G401.6 (cell line): ENCODE results near the gene CHID1.

Experiments used
- FAIRE-seq: peaks from 2 replicates; lab custom pipeline; 2012; peaks lifted over from hg19 to GRCh38; lab: Jason Lieb, UNC

Gene CHID1

DNA sequence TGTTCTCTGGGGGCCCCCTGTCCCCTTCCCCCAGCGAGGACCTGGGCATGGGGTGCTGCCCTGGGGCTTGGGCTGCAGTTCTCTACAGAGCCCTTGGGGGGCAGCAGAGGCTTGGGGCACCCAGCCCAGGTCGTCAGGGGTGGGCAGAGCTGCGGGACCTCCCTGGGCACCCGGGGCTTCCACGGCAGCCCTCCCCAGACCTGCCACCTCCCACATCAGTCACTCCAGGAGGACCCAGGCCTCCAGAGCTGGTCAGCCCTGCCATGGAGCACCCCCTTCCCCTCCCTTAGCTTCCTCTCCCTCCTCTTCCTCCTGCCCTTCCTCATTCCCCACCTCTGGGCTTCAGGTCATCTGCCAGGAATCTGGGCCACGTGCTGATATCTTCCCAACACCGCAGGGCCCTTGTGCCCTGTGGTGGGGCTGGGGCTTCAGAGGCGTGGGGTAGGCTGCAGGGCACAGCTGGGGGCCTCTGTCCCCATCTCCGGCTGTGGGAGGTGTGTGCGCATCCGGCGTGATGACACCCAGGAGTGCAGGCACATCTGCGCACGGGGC lies 62.2 kb downstream of the CHID1 start:
- no peak for FAIRE-seq

GRCh38 chr11:847876-848275 lies 62.7 kb downstream of the CHID1 start:
- FAIRE-seq: no peak

GRCh38 chr11:846496-847098 lies 64.0 kb downstream of the CHID1 start:
- FAIRE-seq: no peak

GRCh38 chr11:845872-846495 lies 64.6 kb downstream of the CHID1 start:
- no peak for FAIRE-seq

DNA sequence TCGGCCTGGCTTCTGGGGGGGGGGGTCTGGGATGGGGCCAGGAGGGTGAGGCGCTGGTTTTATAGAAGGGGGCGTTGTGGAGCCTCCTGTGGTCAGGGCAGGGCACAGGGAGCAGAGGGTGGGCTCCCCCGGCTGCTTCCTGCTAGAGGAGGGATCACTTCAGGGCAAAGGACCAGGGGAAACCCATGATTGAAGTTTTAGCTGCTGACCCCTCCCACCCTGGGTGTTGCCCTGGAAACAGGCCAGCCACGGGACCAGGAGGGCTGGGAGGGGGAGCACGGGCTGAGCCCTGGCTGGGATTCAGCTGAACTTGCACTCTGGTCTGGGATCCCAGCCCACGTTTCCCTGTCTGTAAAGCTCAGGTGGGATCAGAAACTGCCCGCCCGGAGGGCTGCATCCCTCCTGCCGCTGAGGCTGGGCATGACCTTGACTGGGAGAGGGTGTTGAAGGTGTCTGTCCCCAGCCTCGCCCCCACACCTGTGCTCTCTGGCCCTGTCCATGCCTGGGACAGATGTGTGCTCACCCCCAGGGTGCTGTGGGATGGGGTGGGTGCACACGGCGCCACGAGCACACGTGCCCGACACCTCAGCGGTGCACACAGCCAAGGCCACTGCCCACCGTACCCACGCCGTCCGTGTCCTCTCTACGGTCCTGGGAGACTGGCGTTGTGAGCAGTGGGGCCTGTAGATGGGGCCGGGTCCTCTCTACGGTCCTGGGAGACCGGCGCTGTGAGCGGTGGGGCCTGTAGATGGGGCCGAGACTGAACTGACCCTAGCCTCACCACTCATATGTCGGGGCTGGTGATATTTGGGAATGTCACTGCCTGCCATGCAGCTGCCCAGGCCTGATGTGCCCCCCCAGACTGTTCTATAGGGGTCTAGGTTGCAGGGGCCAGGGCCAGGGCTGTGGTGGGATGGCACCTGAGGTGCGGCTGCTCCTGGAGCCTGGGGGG lies 65.6 kb downstream of the CHID1 start:
- FAIRE-seq: peak; percentile 98

- FAIRE-seq: peak; percentile 93
Observed at GRCh38 chr11:843818-844692, 66.6 kb downstream of the CHID1 start.

DNA sequence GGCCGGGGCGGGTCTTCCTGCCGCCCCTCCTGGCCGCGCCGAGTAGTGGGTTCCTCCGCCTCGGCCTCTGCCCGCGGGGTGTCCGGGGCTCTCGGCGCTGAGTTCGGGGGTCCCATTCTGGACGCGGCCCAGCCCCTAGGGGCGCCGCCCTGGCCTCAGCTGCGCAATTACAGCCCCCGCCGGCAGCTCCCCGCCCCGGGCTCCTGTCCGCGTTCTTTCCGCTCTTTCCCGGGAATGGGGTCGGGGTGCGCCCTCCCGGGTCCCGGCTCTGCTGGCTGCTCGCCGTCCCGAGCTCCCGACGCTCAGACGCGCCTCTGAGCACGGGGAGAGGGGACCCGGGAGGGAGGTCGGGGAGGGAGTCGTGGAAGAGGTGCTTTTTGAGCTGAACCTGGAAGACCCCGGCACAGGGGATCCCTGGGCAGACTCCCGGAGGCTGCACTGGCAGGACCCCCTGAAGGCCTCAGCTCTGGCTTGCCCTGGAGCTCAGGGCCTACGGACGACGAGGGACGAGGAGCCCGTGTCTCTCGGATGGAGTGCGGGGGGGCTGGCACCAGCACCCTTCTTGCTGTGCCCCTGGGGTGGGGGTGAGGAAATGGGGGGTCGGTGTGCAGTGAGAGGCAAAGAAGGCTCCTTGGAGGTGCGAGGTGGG lies 67.4 kb downstream of the CHID1 start:
- FAIRE-seq: no peak

DNA sequence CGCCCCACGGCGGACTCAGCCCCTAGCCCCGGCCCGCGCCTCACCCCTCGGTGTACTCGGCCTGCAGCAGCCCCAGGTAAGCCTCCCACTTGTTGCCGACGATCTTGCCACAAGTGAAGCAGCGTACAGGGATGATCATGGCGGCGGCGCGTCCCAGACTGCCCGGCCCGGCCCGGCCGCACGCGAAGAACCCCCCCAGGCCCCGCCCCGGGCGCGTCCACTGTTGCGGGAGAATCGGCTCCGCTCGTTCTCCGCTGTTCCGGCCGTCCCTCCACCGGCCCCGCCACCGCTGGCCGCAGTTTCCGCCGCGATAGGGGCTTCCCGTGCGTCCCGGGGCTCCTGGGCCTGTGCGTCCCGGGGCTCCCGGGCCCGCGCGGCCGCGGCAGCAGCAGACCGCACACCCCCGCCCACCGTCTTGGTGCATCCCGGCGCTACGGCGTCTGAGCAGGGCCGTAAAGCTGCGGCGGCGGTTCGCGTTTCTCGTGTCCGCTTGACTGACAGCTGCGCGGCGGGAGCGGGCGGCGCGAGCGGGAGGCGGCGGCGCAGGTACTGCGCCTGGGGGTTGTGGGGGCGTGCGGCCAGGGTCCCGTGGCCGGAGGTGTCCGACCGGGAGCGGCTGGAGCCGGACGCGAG lies 68.1 kb downstream of the CHID1 start, which contains the start of the genes POLR2L and TSPAN4:
TSS of gene POLR2L (minus strand) at position 160 of the 633 bp plus-strand sequence. CDS start at position 139, 21 bp downstream.
TSS of gene TSPAN4 (plus strand) at position 483 of the 633 bp plus-strand sequence. CDS start 7,453 bp downstream, outside the sequence.
- no peak for FAIRE-seq

- FAIRE-seq: no peak
Observed at GRCh38 chr11:841981-842369, 68.6 kb downstream of the CHID1 start.

DNA sequence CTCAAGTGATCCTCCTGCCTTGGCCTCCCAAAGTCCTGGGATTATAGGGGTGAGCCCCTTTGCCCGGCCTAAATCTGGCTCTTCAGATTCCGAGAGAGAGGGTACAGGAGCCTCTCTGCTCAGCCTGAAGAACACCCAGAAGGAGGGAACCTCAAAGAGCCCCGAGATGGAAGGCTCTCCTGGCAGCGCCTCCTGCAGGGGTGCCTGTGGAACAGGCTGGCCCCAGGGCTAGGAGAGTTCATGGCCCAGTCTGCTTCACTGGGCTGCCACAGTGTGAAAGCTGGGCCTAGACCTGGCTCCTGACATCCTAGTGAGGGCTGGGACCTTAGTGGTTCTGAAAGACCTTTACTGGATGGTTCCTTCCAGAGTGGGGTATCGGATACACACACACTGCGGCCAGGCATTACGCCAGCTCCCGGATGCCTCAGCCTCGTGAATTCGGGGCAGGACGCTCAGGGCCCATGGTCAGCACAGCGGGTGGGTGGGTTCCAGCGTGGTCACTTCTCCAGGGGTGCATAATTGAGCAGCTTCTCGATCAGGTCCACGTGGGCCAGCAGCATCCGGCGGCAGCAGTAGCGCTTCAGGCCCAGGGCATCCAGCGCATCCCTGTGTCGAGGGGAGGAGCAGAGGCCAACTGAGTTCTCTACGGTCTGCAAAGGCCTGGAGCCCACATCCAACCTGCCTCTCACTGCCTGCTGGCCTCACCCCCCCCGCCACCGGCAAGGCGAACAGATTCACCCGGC lies 70.6 kb downstream of the CHID1 start:
- no peak for FAIRE-seq

DNA sequence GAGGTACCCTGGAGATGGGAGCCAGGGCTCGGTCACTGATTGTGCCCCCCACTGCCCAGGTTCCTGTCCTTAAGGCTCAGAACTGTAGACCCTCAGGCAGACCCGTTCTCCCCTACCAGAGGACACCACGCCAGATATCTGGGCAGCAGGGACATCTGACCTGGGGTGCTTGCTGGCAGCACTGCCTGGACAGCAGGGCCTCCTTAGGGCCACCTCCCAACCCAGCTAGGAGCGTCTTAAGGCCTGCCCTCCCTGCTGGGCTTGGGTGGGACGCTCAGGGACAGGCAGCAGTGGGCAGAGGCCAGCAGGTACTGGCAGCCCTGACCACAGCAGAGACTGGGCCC lies 71.4 kb downstream of the CHID1 start:
- no peak for FAIRE-seq

GRCh38 chr11:838441-839279 lies 72.0 kb downstream of the CHID1 start:
- FAIRE-seq: no peak

- no peak for FAIRE-seq
Observed at GRCh38 chr11:837990-838307, 72.7 kb downstream of the CHID1 start.

DNA sequence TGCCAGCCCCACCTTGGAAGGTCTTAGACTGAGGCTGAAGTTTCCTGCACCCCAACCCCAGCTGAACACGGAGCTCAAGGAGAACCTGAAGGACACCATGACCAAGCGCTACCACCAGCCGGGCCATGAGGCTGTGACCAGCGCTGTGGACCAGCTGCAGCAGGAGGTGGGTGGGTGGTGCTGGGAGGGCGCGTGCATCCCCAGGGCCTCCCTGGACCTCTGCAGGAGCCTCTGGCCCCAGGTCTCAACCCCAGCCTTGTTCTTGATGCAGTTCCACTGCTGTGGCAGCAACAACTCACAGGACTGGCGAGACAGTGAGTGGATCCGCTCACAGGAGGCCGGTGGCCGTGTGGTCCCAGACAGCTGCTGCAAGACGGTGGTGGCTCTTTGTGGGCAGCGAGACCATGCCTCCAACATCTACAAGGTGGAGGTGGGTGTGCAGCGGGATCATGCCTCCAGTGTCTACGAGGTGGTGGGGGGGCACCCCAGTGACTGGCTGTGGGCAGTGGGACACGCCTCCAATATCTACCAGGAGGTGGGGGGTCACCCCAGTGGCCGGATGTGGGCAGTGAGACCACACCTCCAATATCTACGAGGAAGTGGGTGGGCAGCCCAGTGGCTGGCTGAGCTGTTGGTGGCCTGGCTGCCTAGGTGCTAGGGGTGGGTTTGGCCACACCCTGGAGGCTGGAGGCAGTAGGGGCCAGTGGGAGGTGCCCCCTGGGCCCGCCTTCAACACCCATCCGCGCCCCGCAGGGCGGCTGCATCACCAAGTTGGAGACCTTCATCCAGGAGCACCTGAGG lies 73.2 kb downstream of the CHID1 start:
- FAIRE-seq: no peak

- FAIRE-seq: no peak
Observed at GRCh38 chr11:836700-837099, 73.9 kb downstream of the CHID1 start.

GRCh38 chr11:836274-836673 lies 74.3 kb downstream of the CHID1 start:
- FAIRE-seq: no peak

DNA sequence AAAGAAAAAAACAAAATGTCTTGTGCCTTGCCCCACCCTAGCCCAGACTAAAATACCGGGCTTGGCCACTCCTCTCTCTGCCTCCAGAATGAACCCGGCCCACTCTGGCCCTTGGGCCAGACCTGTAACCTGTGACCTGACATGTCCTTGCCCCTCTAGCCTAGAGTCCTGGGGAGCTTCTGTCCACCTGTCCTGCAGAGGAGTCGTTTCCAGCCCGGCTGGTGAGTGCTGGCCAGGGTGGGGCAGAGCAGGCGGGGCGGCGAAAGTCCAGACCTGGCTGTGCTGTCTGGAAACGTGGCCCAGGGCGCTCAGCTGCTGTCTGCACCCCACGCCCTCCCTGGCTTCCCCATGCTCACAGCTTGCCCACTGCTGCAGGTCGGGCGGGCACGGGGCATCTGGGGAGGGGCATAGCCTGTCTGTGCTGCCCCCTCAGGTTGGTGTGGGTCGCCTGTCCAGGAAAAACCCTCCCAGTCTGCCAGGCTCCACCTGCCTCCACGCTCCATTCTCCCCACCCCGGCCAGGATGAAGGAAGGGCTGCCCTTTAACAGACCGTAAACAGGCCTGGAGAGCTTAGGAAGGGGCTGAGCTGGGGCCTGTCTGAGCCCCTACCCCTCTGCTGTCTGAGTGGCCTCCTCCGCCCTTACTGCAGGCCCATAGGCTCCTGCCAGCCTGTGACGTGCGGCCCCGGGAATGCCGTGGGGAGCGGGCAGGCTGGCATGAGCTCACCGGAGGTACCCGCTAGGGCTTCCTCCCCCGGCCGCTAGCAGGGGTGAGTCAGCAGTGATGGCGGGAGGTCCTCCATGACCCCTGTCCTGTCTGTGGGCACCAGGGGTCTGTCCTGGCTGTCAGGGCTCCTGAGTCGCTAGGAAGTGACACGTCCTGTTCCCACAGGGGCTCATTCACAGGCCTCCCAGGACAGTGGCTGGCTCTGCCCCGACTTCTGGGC lies 76.0 kb downstream of the CHID1 start:
- no peak for FAIRE-seq
